K562 (cell line): Measurements from ENCODE around the gene TBC1D2. TPM values are rescaled to one million over a fixed set of nuclear protein-coding genes. Genes with fewer than 3 reads are reported as not detected.

Source experiments
- BMI1 ChIP-seq: fragments of 150-350 bp; IDR thresholded peaks from 2 replicates; pipeline ENCODE4 v1.6.1; 2014; ENCODE audit warnings: low read length
- CHCHD3 ChIP-seq: fragments of 250-450 bp; sonication (Bioruptor Pico); IDR thresholded peaks from 2 replicates; pipeline ENCODE4 v2.1.2; 2022; ENCODE audit warnings: mild to moderate bottlenecking
- CHD1 ChIP-seq: fragments of 200-600 bp; sonication (generic); IDR thresholded peaks from one replicate; pipeline ENCODE4 v1.6.1; 2012; ENCODE audit warnings: mild to moderate bottlenecking, moderate library complexity, low read length, inconsistent platforms
- FOXK2 ChIP-seq, 2 experiments: fragments of 450-650 bp; IDR thresholded peaks in 1 of 2; conservative IDR thresholded peaks in 1 of 2; 2 replicates each; pipeline ENCODE4 v1.6.1; 2016; ENCODE audit warnings: low read depth in 2 of 2, mild to moderate bottlenecking in 1 of 2
- HLTF ChIP-seq: fragments of 450-650 bp; IDR thresholded peaks from 2 replicates; pipeline ENCODE4 v1.6.1; 2016
- KHSRP ChIP-seq: fragments of 450-650 bp; IDR thresholded peaks from 2 replicates; pipeline ENCODE4 v1.6.1; 2017
- MAFK ChIP-seq: IDR thresholded peaks from 2 replicates; pipeline ENCODE4 v1.6.1; 2011; ENCODE audit warnings: low read length, improper control_type of control experiment
- MBD2 ChIP-seq: sonication (generic); IDR thresholded peaks from 2 replicates; pipeline ENCODE4 v1.6.1; 2016; ENCODE audit warnings: low read depth, borderline replicate concordance
- MTF1 ChIP-seq: fragments of 250-450 bp; sonication (Bioruptor Pico); IDR thresholded peaks from 2 replicates; pipeline ENCODE4 v1.9.0; 2021; ENCODE audit warnings: moderate library complexity, mild to moderate bottlenecking, inconsistent platforms, borderline replicate concordance
- MXI1 ChIP-seq: IDR thresholded peaks from 2 replicates; pipeline ENCODE4 v1.6.1; 2011; ENCODE audit warnings: low read depth, mild to moderate bottlenecking, improper control_type of control experiment, low read length
- MYC ChIP-seq, 2 experiments: fragments of 250-450 bp in 1 of 2; sonication (Bioruptor Pico) in 1 of 2; IDR thresholded peaks; 2 replicates each; pipeline versions ENCODE4 v1.5.1 to v1.6.1; 2012 to 2021; ENCODE audit warnings: low read depth in 2 of 2, borderline replicate concordance in 1 of 2, improper control_type of control experiment in 1 of 2, low read length in 1 of 2, mild to moderate bottlenecking in 1 of 2, moderate library complexity in 1 of 2
- NCOA4 ChIP-seq: fragments of 450-650 bp; IDR thresholded peaks from 2 replicates; pipeline ENCODE4 v1.6.1; 2018; ENCODE audit warnings: mild to moderate bottlenecking; ENCODE audit not compliant: partially characterized antibody
- NCOA6 ChIP-seq: fragments of 450-650 bp; IDR thresholded peaks from 2 replicates; pipeline ENCODE4 v1.6.1; 2017; ENCODE audit warnings: mild to moderate bottlenecking
- PHF20 ChIP-seq: fragments of 450-650 bp; IDR thresholded peaks from 2 replicates; pipeline ENCODE4 v1.6.1; 2018; ENCODE audit not compliant: partially characterized antibody
- POLR2A ChIP-seq: fragments of 450-650 bp; conservative IDR thresholded peaks from 2 replicates; pipeline ENCODE4 v1.6.1; 2016
- PTRF ChIP-seq: fragments of 450-650 bp; IDR thresholded peaks from 2 replicates; pipeline ENCODE4 v1.6.1; 2016; ENCODE audit warnings: mild to moderate bottlenecking, missing genetic modification characterization, missing compliant biosample characterization
- SMARCC2 ChIP-seq: fragments of 450-650 bp; IDR thresholded peaks from 2 replicates; pipeline ENCODE4 v1.6.1; 2017; ENCODE audit warnings: antibody characterized with exemption, moderate library complexity, mild to moderate bottlenecking, low read depth
- SMC3 ChIP-seq: conservative IDR thresholded peaks from 2 replicates; pipeline ENCODE4 v1.6.1; 2011; ENCODE audit warnings: low read depth, low read length, improper control_type of control experiment; ENCODE audit not compliant: insufficient read depth
- SRSF7 ChIP-seq: fragments of 200-400 bp; formaldehyde crosslinking; optimal IDR thresholded peaks from 2 replicates; pipeline ENCODE3; 2017; ENCODE audit warnings: mild to moderate bottlenecking, low read depth, low read length
- SUPT5H ChIP-seq: fragments of 450-650 bp; IDR thresholded peaks from 2 replicates; pipeline ENCODE4 v1.6.1; 2016
- ZFP30 ChIP-seq: fragments of 250-450 bp; sonication (Bioruptor Pico); IDR thresholded peaks from 2 replicates; pipeline ENCODE4 v1.8.0; 2022; ENCODE audit warnings: moderate library complexity, mild to moderate bottlenecking, inconsistent platforms, borderline replicate concordance
- ZSCAN29 ChIP-seq: fragments of 450-650 bp; IDR thresholded peaks from 2 replicates; pipeline ENCODE4 v1.6.1; 2017
- polyA plus RNA-seq, 8 experiments: library from polyadenylated mRNA; depleted of rRNA in 4 of 8; stranded (reverse) in 5 of 8; unstranded in 3 of 8; fragments of >200 nt; fragmentation: Nextera tagmentation in 2 of 8; fragmentation: Illumina TruSeq in 1 of 8; extraction: Ambion mirVana in 2 of 8; extraction: Trizol in 1 of 8; gene quantifications; 2 replicates each; pipeline versions ENCODE4 v1.2.1 to v1.2.3, GENCODE V29; 2011 to 2014; ENCODE audit warnings: inconsistent platforms in 1 of 8, missing spikeins in 1 of 8
- total RNA-seq, 7 experiments: library from RNA; depleted of rRNA in 6 of 7; stranded (reverse); fragments of >200 nt in 6 of 7; fragmentation: Illumina TruSeq in 2 of 7; extraction: Trizol in 2 of 7; gene quantifications; 2 replicates each; pipeline versions ENCODE4 v1.2.1 to v1.2.3, GENCODE V29; 2011 to 2021; ENCODE audit warnings: low replicate concordance in 1 of 7
- TF ChIP-seq, protein P1 (sequence below): conservative IDR thresholded peaks from 2 replicates; pipeline ENCODE4 v1.6.1; 2011; ENCODE audit warnings: low read depth, mild to moderate bottlenecking, low read length; ENCODE audit not compliant: control insufficient read depth
- TF ChIP-seq, protein P2 (sequence below): sonication (generic); formaldehyde crosslinking; IDR thresholded peaks from 2 replicates; pipeline ENCODE4 v1.5.0; 2020; ENCODE audit warnings: missing genetic modification reagents
- TF ChIP-seq, protein P3 (sequence below): sonication (generic); formaldehyde crosslinking; IDR thresholded peaks from 2 replicates; pipeline ENCODE4 v1.8.1; 2023; ENCODE audit warnings: mild to moderate bottlenecking, missing genetic modification reagents
- TF ChIP-seq, protein P4 (sequence below): fragments of 250-450 bp; sonication (Bioruptor Pico); IDR thresholded peaks from 2 replicates; pipeline ENCODE4 v1.8.0; 2021; ENCODE audit warnings: borderline replicate concordance, mild to moderate bottlenecking, moderate library complexity; ENCODE audit not compliant: poor library complexity, severe bottlenecking

TBC1D2 gene
- total and polyA plus RNA-seq, 9 of the 15 experiments (the other 6 are each of a cell fraction or from before 2014, with no cell fraction given): 0.10 to 7.0 (median 2.5) TPM

DNA sequence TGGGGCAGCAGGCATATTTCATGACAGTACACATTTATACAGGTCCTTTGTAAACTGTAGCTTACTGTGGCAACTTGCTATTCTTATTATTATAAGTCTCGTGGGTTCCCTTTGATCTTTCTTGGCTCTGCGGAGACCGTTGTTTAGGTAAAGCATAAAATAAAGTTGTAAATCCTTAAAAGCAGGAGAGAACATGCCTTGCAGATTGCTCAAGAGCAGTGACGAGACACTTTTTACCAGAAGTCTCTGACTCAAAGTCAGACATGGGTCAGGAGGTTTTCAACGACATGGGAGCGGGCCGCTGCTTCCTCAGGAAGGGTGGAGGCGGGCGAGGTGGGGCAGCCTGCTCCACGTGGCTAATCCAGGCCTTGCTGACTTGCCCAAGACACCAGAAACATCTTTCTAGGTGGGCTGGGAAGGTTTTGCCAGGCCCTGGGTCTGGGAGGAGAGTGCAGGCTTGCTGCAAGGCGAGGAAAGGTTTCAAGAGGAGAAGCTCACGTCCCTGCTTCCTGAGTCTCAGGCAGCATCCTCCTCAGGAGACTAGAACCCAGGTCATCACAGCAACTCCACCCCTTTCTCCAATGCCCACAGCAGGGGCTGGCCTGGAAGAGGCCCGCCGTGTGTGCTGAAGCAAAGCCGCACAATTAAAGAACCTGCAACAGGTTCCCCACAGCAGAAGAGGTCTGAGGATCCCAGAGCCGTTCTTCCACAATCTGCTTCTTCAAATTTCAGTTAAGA is 6.5 kb downstream of the TBC1D2 start (continued):
- TF ChIP-seq MTF1 (CRISPR knock-in tag): no peak
- peak; percentile 78 for TF ChIP-seq MAFK
- TF ChIP-seq SRSF7: no peak
- peak; percentile 14 to 42; a peak in 2 of 4 replicates for TF ChIP-seq FOXK2 (conservative IDR thresholded peaks at IDR 0.05 in 1 of 2, IDR thresholded peaks at IDR 0.05 in 1 of 2; ENCODE audit: low read depth in 2 of 2)
- peak; percentile 56; the same call in 1 of the 2 replicates for TF ChIP-seq POLR2A
- no peak for TF ChIP-seq NCOA4
- TF ChIP-seq MYC (IDR thresholded peaks at IDR 0.05; ENCODE audit: low read depth, low read length): peak; percentile 94
- TF ChIP-seq MYC (CRISPR knock-in tag; IDR thresholded peaks at IDR 0.05; ENCODE audit: borderline replicate concordance, low read depth): 0 out of 2 replicates have a peak, but pooled peaks have one; percentile 44
- no peak; the same call in 1 of the 2 replicates for TF ChIP-seq SMARCC2
- TF ChIP-seq, protein P1, sequence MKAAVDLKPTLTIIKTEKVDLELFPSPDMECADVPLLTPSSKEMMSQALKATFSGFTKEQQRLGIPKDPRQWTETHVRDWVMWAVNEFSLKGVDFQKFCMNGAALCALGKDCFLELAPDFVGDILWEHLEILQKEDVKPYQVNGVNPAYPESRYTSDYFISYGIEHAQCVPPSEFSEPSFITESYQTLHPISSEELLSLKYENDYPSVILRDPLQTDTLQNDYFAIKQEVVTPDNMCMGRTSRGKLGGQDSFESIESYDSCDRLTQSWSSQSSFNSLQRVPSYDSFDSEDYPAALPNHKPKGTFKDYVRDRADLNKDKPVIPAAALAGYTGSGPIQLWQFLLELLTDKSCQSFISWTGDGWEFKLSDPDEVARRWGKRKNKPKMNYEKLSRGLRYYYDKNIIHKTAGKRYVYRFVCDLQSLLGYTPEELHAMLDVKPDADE: no peak
- TF ChIP-seq SUPT5H: no peak
- no peak for TF ChIP-seq CHCHD3 (CRISPR knock-in tag)
- no peak for TF ChIP-seq PHF20
- no peak for TF ChIP-seq ZSCAN29
- TF ChIP-seq, protein P2, sequence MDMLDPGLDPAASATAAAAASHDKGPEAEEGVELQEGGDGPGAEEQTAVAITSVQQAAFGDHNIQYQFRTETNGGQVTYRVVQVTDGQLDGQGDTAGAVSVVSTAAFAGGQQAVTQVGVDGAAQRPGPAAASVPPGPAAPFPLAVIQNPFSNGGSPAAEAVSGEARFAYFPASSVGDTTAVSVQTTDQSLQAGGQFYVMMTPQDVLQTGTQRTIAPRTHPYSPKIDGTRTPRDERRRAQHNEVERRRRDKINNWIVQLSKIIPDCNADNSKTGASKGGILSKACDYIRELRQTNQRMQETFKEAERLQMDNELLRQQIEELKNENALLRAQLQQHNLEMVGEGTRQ: peak; percentile 50; the same call in 1 of the 2 replicates
- no peak for TF ChIP-seq MBD2
- TF ChIP-seq, protein P3, sequence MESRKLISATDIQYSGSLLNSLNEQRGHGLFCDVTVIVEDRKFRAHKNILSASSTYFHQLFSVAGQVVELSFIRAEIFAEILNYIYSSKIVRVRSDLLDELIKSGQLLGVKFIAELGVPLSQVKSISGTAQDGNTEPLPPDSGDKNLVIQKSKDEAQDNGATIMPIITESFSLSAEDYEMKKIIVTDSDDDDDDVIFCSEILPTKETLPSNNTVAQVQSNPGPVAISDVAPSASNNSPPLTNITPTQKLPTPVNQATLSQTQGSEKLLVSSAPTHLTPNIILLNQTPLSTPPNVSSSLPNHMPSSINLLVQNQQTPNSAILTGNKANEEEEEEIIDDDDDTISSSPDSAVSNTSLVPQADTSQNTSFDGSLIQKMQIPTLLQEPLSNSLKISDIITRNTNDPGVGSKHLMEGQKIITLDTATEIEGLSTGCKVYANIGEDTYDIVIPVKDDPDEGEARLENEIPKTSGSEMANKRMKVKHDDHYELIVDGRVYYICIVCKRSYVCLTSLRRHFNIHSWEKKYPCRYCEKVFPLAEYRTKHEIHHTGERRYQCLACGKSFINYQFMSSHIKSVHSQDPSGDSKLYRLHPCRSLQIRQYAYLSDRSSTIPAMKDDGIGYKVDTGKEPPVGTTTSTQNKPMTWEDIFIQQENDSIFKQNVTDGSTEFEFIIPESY: no peak
- TF ChIP-seq, protein P4, sequence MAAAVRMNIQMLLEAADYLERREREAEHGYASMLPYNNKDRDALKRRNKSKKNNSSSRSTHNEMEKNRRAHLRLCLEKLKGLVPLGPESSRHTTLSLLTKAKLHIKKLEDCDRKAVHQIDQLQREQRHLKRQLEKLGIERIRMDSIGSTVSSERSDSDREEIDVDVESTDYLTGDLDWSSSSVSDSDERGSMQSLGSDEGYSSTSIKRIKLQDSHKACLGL: no peak
- no peak for TF ChIP-seq CHD1
- TF ChIP-seq NCOA6: no peak
- TF ChIP-seq MXI1: 0 out of 2 replicates have a peak, but pooled peaks have one; percentile 36
- TF ChIP-seq PTRF (tag): no peak
- TF ChIP-seq ZFP30 (CRISPR knock-in tag): no peak
- TF ChIP-seq SMC3: no peak
- no peak for TF ChIP-seq HLTF
- TF ChIP-seq BMI1: no peak
- no peak for TF ChIP-seq KHSRP
